ENCODE results near the gene PTPRK. TPM values are rescaled to one million over a fixed set of nuclear protein-coding genes. Genes with fewer than 3 reads are reported as not detected.

Gene PTPRK
- total RNA-seq, 1 donor from 2014 or later = 38.2 TPM

DNA sequence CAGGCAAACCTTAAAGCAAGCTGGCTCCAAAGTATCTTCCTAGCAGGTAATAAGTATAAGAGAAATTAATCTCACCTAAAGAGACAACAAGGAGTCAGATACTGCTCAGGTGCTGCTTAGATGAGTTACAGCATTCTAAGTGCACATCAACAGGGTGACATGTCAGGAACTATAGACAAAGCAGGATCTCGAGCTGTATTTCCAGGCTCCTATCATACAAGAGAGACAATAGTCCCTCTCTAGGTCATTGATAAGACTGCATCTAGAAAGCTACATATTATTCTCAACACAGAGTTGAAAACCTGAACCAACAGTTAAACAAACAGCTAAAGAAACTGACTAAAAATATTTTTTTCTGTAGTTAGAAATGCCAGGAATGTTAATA lies 3.9 kb downstream of the PTPRK start:
- ATAC-seq (no peak), DNase-seq (ENCODE audit: low spot score) (no peak)

DNA sequence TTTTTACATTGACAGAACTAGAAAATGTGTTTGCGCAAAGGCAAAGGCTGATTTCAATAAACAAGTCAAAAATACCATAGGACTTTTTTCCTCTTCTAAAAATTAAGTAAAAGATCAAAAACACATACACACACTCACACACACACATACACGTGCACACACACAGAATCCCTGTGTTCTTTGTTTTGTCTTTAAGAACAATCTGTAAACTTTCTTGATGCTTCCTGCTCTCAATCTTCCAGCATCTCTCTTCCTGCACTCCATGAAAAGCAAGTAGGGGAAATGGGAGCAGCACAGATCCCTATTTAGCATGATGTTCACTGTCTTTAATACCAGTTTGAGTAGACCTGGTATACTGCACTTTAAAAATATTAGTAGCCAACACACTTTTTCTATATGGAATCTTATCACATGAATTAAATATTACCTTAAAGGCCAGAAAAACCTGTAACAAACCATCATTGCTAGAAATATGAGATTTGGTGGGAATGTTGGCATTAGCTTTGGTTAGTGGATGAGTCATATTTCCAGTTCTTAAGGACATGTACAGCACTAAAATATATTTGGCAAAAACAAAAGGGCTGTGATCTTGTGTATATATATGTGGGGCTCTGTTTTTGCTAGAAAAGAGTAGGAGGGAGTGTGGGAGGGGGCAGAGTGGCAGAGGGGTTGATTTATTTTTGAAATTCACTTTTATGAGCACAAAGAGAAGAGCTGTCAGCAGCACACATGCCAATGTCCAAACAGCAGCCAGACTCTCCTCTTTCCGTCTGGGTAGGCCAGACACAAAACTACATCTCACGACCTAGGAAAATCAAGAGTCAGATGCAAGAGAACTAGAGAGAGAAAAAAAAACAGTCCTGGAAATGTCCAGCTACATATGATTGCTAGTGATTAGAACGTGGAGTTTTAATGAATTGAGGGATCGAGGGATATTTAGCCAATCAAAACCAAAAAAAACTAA lies 4.6 kb downstream of the PTPRK start:
- no peak for ATAC-seq
- no peak for DNase-seq (ENCODE audit: low spot score)

DNA sequence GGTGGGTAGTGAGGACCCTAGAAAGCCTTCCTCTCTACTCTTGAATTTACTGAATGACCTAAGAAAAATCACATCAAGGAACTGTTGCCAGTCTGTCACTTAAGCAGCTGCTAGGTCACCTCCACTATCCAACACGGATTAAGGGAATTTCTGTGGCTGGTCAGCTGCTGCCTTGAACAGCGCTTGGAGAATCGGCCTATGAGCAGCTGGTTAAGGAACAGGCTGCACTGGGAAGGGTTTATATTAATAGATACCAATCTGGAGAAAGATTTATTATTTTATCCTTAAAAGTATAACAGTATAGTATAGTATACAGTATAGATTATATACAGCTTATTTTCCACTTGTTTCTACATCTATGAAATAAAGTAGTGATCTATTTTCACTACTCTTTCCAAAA lies 6.5 kb downstream of the PTPRK start:
- ATAC-seq = no peak
- no peak for DNase-seq (ENCODE audit: low spot score)

DNA sequence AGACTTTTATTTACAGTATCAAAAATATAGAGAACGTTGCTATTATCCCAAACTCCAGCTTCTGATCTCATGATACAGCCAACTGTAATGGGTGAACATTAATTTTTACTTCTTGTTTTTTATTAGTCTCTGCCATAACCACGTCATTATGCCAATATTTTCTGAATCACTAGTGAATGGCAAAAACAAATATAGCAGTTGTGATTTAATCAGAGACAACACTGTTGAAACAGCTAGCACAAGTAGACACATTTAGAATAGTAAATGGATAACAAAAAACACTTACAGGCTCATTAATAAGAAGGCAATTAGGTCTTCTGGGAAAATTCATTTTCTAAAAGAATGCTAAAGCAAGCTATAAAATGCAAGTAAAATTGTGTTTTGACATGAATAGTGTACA lies 8.1 kb downstream of the PTPRK start:
- no peak for DNase-seq (ENCODE audit: low spot score)
- ATAC-seq = no peak

DNA sequence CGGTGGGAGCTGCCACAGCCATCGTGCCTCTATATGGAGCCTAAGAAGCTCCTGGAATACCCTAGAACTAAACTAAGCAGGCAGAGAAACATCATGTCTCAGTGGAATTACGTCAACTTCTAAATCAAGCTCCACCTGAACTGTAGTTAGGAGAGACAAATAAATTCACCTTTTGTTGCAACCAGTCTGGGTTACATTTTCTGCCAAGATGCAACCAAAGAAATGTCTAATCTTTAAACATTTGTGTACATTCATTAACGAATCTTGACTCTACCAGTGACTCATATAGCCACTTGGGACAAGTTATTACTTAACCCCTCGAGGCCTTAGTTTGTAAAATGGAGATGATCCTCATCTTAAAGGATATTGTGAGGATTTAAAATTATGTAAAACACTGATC lies 8.9 kb downstream of the PTPRK start:
- DNase-seq (ENCODE audit: low spot score) (no peak), ATAC-seq (peak; percentile 37)

DNA sequence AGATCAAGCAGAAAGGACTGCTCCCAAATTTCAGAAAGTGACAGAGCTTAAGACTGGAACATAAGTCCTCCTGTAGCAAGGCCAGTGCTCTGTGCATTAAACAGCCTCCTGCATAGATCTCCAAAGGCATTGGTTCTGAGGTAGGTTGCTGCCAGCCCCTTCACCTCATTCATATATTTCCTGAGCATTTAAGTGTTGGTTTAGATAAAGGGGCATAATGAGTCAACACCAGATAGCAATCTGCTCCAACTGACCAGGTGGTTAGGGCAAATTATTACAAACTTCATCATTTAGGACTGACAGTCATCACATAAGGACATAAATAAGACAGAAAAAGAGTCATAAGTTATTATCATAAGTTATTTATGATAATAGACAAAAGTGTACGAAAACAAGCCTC lies 10.7 kb downstream of the PTPRK start:
- no peak for ATAC-seq
- DNase-seq (ENCODE audit: low spot score) = no peak

DNA sequence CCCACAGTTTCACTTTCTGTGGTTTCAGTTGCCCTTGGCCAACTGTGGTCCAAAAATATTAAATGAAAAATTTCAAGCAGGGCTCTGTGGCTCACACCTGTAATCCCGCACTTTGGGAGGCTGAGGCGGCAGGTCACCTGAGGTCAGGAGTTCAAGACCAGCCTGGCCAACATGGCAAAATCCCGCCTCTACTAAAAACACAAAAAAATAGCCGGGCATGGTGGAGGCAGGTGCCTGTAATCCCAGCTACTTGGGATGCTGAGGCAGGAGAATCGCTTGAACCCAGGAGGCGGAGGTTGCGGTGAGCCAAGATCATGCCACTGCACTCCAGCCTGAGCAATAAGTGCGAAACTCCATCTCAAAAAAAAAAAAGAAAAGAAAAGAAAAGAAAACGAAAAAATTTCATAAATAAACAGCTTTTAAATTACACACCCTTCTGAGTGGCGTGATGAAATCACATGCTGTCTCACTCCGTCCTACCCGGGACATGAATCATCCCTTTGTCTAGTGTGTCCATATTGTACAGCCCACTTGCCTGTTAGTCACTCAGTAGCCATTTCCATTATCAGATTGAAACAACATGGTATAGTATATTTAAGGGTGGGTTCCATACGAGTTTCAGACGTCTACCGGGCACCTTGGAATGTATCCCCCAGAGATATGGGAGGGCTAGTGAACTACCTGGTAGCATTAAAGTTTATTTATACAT lies 11.7 kb downstream of the PTPRK start:
- DNase-seq (ENCODE audit: low spot score) = no peak
- ATAC-seq = no peak

DNA sequence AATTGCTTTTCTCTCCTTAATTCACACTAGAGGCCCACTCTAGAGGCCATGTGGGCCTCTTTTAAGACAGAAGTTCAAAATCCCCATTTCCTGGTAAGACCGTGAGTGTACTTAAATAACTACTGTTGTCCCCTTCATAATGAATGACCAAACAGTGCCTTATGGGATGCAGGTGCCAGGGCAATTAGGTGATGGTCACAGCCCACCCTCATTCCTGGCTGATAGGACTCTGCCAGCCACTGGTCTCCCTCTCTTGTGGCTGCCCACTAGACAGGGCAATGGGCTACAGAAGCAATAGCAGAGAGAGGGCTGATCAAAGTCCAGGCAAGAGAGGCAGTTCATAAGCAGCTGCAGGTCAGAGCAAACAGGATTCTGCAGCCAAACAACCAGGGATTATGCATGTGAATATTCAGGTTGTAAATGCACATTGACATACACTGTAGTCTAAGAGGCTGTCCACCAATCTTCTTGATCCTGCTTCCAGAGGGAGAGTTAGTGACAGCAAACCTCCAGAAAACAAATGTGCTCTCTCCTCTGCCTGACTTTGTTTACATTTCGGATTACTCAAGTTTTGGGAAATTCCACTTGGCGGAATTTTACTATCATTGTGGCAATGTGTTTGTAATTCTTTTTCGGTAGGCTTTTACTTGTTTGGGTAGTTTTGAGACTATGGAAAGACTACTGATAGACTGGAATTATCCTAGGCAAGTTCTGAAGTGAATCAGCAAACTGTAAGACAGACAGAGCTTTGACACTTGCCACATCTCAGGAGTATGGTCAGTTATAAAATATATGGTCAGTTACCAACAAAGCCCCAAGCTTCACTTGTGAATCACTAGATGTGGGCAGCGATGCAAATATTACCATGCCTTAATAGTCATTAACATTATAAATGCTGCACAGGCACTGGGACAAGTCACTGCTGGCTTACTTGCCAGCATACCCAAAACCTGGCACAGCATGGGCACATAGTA lies 12.8 kb downstream of the PTPRK start:
- ATAC-seq (peak; percentile 77), DNase-seq (ENCODE audit: low spot score) (peak; percentile 72)

DNA sequence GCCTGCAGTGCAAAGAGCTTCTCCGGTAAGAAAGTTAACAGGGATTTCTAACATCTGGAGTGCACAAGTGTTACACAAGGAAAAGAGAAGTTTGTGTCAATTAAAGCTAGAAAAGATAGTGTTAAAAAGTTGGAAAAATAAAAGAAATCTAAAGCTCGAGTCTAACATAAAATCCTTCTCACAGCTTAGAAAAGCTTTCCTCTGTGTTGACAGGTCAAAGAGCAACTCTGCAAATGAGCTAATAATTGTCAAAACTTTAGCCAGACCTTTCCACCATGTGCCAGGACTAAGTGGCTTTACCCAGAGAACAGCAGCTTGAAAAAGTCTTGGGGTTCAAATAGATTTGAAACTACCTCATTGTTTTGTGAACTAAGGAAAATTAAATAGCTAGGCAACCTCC lies 14.8 kb downstream of the PTPRK start:
- ATAC-seq (peak; percentile 76), DNase-seq (ENCODE audit: low spot score) (no peak)

DNA sequence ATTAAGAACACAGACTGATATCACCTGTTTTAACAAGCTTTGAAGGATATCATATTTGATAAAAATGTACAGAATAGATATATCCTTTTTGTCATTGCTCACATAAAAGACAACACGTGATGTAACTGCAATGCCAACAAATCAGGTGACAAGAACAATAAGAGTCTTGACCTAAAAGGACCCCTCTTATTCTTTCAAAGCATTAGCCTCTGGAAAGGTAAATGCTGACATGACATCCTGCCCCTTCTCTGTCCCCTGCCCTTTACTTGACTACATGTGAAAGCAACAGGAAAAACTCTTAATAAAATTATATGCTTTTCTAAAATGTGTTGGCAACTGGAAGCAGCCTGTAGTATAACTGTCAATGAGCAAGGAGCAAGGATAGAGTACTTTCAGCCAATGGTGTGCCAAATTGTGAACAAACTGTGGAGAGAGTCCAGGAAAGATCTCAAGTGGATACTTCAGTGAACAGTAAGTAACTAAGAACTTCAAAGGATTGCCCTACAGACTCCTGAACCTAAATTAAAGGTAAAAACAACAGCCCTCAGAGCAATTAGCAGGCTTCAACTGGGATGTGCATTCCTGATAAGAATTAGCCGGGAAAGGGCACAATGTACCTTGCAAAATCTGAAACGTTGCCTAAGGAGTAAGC lies 16.3 kb downstream of the PTPRK start:
- ATAC-seq (peak; percentile 3), DNase-seq (ENCODE audit: low spot score) (no peak)

DNA sequence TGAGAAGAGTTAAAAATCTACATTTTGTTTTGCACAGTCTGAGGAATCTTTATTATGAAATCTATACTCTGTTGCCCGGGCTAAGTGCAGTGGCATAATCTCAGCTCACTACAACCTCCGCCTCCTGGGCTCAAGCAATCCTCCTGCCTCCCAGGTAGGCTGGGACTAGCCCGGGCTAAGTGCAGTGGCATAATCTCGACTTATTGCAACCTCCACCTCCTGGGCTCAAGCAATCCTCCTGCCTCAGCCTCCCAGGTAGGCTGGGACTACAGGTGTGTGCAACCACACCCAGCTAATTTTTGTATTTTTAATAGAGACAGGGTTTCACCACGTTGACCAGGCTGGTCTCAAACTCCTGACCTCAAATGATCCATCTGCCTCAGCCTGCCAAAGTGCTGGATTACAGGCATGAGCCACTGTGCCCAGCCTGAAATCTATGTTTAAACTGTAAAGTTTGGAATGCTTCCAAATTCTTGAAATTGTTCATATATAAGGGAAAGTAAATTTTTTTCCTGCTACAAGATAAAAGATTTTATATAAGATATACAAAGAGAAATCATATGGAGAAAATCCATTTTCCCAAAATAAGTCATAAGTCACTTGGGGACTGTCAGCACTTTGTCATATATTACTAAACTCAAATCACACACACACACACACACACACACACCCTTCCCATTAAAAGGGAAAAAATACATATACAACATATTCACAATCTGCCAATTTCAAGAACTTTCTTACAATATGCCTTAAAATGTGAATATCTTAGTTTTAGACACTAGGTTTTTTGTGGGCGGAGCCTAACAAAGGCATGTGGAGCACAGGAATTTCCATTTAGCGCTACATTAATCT lies 19.4 kb downstream of the PTPRK start:
- peak; percentile 20 for ATAC-seq
- no peak for DNase-seq (ENCODE audit: low spot score)

DNA sequence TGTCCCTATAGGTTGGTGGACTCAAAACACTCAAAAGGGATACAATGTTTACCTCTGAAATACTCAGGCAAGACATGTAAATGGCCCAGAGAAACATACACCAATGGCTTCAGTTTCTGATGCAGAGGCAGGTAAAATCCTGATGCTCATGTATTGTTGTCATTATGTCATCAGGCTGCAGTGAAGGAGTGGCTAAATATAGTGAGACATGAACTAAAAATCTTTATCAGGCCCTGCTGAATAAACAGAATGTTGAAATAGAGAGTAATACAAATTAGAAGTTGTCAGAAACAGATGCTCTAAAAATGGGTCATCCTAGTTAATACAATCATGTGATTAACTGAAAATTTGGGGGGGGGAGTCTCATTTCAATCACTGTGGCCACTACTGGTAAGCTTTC lies 20.4 kb downstream of the PTPRK start:
- DNase-seq (ENCODE audit: low spot score) (no peak), ATAC-seq (peak; percentile 71)

DNA sequence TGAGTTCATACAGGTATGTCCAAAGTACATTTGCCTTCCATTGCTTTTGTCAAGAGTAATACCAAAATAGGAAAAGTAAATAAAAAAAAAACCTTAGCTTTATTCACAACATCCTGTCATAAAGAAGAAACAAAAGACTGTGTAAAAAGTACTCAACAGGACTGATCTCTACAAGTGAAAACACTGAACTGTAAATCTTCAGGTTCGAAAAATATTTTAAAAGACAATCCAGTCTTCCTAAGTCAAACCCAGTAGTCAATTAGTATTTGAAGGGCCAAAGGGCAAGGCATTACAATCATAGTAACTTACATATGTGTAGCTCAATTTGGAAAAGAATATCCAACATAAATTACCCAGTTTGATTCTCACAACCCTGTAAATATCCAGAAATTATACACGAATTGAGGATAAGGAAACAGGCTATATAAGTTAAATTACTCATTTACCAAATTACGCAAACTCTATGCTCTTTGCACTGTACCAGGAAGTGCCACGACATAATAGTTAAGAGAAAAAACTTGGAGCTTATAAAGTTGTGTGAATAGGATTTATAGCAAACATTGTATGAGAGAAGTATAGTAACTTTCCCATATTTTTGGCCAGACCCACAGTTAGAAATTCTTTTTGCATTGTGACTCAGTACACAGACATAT lies 21.2 kb downstream of the PTPRK start:
- DNase-seq (ENCODE audit: low spot score) = no peak
- ATAC-seq = peak; percentile 48

DNA sequence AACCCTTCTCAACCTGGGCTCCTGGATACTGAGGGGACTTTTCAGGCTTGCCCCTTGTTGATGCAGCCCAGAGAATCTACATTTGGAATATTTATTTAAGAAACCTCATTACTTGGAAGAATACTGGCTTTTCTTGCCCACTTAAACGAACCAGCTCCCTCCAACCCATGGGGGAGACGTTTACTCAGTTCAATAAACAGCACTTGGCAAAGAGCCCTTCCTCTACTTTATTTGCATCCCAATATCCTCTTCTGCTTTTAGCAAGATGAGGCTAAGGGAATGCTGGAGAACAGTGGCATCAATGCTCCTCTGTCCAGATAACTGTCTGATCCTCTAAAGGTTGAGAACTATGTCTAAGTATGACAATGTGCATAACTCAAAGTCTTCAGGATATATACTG lies 22.2 kb downstream of the PTPRK start:
- ATAC-seq (no peak), DNase-seq (ENCODE audit: low spot score) (no peak)

DNA sequence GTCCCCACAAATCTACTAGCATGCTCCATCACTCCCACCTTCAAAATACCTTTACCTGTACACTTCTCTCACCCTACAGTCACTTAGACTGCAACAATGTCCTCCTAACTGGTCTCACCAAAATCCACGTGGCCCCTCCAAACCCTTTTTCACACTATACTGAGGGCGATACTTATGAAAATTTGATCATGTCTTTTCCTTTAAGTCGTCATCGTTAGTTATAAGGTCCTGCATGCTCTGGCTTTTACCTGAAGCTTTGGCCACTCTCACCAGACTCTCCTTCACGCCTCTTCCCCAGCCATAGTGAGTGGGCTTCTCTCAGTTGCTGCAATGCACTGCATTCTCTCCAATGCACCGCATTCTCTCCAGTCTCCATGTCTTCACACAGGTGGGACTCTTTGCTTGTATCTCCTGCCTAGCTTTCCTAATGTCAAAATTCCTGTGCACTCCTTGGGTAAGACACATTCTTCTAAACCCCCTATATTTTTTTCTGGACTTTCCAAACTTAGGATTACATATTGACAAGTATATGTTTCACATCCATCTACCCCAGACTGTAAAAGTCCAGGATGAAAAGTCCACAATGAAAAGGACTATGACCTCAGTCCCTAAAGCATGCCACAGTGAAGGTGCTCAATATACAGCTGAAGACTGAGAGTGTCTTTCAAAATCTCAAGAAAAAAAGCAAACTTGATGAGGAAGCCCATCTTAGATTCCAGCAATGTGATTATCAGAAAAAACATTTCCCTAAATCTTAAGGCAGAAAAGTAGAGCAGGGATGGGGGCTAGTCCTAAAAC lies 24.7 kb downstream of the PTPRK start:
- no peak for DNase-seq (ENCODE audit: low spot score)
- ATAC-seq = no peak

DNA sequence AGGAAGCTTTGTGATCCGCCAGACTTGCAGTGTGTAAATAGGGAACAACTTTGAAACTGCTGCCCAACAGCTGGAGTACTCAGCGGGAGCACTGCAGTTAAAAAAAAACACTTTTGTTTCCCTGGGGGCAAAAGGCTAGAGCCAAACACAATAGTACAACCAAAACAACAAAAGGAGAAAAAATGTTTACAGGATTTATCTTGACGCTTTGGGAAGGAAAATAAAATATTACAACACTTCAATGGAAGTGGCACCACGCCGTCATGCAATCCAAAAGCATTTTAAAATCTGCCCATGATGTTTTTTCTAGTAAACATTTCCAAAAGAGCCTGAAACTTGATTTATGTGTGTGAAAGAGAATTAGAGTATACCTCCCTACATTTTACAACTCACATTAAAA lies 26.0 kb downstream of the PTPRK start:
- ATAC-seq = no peak
- no peak for DNase-seq (ENCODE audit: low spot score)

DNA sequence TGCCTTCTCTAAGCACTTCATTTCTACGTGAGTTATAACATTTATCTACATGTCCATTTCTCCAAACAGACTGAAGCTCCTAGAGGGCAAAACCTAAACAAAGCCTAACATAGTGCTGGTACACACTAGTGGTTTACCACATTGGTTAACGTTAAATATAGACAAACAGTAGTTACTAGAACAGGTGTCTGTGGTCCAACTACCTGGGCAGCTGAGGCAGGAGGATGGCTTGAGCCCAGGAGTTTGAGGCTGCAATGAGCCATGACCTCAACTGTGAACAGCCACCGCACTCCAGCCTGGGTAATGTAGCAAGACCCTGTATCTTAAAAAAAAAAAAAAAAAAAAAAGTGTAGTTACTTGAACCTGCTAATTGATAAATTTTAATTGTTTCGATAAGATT lies 26.5 kb downstream of the PTPRK start:
- ATAC-seq (no peak), DNase-seq (ENCODE audit: low spot score) (no peak)

DNA sequence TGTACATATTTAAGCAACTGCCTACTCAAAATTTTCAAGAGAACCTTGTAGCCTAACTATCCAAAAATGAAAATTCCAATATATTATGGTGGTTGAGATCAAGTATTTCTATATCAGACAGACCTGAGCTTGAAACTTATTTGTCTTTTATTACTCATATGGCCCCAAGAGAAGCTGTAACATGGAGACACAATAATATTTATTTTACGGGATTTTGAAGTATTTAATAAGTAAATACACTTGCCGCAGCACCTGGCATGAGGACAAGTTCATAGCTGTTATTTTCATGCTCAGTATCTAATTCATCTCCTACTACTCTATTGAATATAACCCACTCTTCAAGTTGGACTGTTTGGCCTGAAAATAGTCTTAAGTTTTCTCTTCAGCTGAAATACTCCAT lies 28.0 kb downstream of the PTPRK start:
- no peak for ATAC-seq
- DNase-seq (ENCODE audit: low spot score) = no peak

All from left lobe of liver (tissue), 2 donors.